PC-9 (cell line): Measurements from ENCODE around the gene TRPM6. TPM values are rescaled to one million over a fixed set of nuclear protein-coding genes. Genes with fewer than 3 reads are reported as not detected.
A peak's percentile ranks its signal among the peaks of the same experiment; 100 is the strongest.

Experiments
- BruUV-seq: library from RNA; stranded (reverse); fragments of 400-500 nt; replicated peaks from 2 replicates; lab custom pipeline; 2021; lab: Mats Ljungman, UMichigan
- CTCF ChIA-PET: fragments of 300-600 bp; sonication (Branson Sonifier 250); formaldehyde crosslinking; loops from one replicate; lab custom pipeline; 2022; ENCODE audit warnings: antibody characterized with exemption; lab: Charles Lee
- POLR2A ChIA-PET: fragments of 300-600 bp; sonication (Branson Sonifier 250); formaldehyde crosslinking; loops from one replicate; lab custom pipeline; 2022; ENCODE audit warnings: antibody characterized with exemption; ENCODE audit not compliant: unreplicated experiment; lab: Charles Lee
- DNase-seq, 2 experiments: peaks; one replicate each; pipeline versions ENCODE4 v3.0.0 to v3.0.0-alpha.2; 2015 to 2022; ENCODE audit warnings: mixed read lengths in 1 of 2
- H2AFZ ChIP-seq: fragments of 200-600 bp; sonication (generic); 2 replicates; pipeline ENCODE4 v1.8.1; 2017; ENCODE audit warnings: antibody characterized with exemption
- H3F3A ChIP-seq: fragments of 200-600 bp; sonication (generic); 2 replicates; pipeline ENCODE4 v1.8.1; 2017; ENCODE audit warnings: antibody characterized with exemption, mild to moderate bottlenecking, low read depth; ENCODE audit not compliant: insufficient read depth
- H3K27ac ChIP-seq: fragments of 200-600 bp; sonication (generic); 2 replicates; pipeline ENCODE4 v1.6.1; 2016; ENCODE audit warnings: mixed run types
- H3K27me3 ChIP-seq: fragments of 200-600 bp; sonication (generic); 2 replicates; pipeline ENCODE4 v1.6.1; 2016; ENCODE audit warnings: low read depth, mixed run types; ENCODE audit not compliant: insufficient read depth
- H3K36me3 ChIP-seq: fragments of 200-600 bp; sonication (generic); 2 replicates; pipeline ENCODE4 v1.6.1; 2016; ENCODE audit warnings: low read depth, mixed run types
- H3K4me1 ChIP-seq: fragments of 200-600 bp; sonication (generic); replicated peaks from 2 replicates; pipeline ENCODE4 v1.6.1; 2016; ENCODE audit warnings: mixed run types; ENCODE audit not compliant: insufficient read depth
- H3K4me2 ChIP-seq: fragments of 200-600 bp; sonication (generic); 2 replicates; pipeline ENCODE4 v1.6.1; 2017; ENCODE audit warnings: mixed run types
- H3K4me3 ChIP-seq: fragments of 200-600 bp; sonication (generic); 2 replicates; pipeline ENCODE4 v1.6.1; 2016; ENCODE audit warnings: mixed run types
- H3K79me2 ChIP-seq: fragments of 200-600 bp; sonication (generic); 2 replicates; pipeline ENCODE4 v1.6.1; 2017; ENCODE audit warnings: low read depth, mixed run types
- H3K9me2 ChIP-seq: fragments of 200-600 bp; sonication (generic); 2 replicates; pipeline ENCODE4 v1.8.1; 2017; ENCODE audit warnings: mild to moderate bottlenecking; ENCODE audit not compliant: insufficient read depth
- H3K9me3 ChIP-seq: fragments of 200-600 bp; sonication (generic); 2 replicates; pipeline ENCODE4 v1.8.1; 2016; ENCODE audit warnings: low read depth; ENCODE audit not compliant: insufficient read depth
- H4K20me1 ChIP-seq: fragments of 200-600 bp; sonication (generic); 2 replicates; pipeline ENCODE4 v1.8.1; 2017; ENCODE audit not compliant: insufficient read depth
- EZH2 ChIP-seq: fragments of 200-600 bp; sonication (generic); IDR thresholded peaks from 2 replicates; pipeline ENCODE4 v1.8.0; 2017; ENCODE audit warnings: antibody characterized with exemption, low read depth
- intact Hi-C: fragments of 100-400 bp; cut with micrococcal nuclease; formaldehyde crosslinking; loops from one replicate; pipeline ENCODE4 v1.10.0; 2022; ENCODE audit not compliant: unreplicated experiment
- total RNA-seq: library from RNA; stranded (reverse); gene quantifications from 2 replicates; pipeline ENCODE4 v1.2.3, GENCODE V29; 2021
- TF ChIP-seq, protein P1 (sequence below): fragments of 200-600 bp; sonication (generic); conservative IDR thresholded peaks from 2 replicates; pipeline ENCODE4 v1.6.1; 2017; ENCODE audit warnings: mixed run types, antibody characterized with exemption, mild to moderate bottlenecking, moderate library complexity

TRPM6 gene
- total RNA-seq, 1 experiment from 2014 or later: 0.09 TPM

DNA sequence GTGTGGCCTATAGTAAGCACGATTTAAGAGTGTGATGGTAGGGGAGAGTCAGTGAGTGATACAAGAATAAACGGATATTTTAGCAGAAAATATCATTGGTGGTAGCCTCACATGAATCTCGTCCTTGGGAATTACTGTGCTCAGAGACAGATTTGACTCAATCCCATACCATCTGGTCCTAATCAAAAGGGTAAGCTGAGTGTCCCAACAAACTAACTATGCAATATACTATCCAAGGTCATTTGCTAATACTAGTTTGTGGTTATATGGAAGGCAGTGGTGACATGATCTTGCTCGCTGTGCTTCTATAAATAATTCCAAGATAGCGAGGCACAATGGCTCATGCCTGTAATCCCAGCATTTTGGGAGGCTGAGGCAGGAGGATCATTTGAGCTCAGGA, 103.2 kb downstream of the TRPM6 start:
- Histone ChIP-seq H4K20me1 (no peaks in the 10 kb centered on the region), H3K4me2 (no peak overlapping the region), H3K4me3 (no peak overlapping the region), H2AFZ (no peak overlapping the region), H3F3A (no peaks in the 10 kb centered on the region), H3K27ac (no peak overlapping the region), H3K9me3 (no peaks in the 10 kb centered on the region), H3K4me1 (peaks cover 3% of the 10 kb centered on the region; the same call in 1 of the 2 replicates), H3K79me2 (no peaks in the 10 kb centered on the region), H3K36me3 (no peaks in the 10 kb centered on the region), H3K27me3 (no peaks in the 10 kb centered on the region), H3K9me2 (no peaks in the 10 kb centered on the region)
- intact Hi-C loops: no loop called here
- ChIA-PET CTCF (no interaction called here), POLR2A (no interaction called here)
- TF ChIP-seq EZH2: no peak
- TF ChIP-seq, protein P1, sequence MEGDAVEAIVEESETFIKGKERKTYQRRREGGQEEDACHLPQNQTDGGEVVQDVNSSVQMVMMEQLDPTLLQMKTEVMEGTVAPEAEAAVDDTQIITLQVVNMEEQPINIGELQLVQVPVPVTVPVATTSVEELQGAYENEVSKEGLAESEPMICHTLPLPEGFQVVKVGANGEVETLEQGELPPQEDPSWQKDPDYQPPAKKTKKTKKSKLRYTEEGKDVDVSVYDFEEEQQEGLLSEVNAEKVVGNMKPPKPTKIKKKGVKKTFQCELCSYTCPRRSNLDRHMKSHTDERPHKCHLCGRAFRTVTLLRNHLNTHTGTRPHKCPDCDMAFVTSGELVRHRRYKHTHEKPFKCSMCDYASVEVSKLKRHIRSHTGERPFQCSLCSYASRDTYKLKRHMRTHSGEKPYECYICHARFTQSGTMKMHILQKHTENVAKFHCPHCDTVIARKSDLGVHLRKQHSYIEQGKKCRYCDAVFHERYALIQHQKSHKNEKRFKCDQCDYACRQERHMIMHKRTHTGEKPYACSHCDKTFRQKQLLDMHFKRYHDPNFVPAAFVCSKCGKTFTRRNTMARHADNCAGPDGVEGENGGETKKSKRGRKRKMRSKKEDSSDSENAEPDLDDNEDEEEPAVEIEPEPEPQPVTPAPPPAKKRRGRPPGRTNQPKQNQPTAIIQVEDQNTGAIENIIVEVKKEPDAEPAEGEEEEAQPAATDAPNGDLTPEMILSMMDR: no peak
- no TSS peak for BruUV-seq
- no peak for DNase-seq

DNA sequence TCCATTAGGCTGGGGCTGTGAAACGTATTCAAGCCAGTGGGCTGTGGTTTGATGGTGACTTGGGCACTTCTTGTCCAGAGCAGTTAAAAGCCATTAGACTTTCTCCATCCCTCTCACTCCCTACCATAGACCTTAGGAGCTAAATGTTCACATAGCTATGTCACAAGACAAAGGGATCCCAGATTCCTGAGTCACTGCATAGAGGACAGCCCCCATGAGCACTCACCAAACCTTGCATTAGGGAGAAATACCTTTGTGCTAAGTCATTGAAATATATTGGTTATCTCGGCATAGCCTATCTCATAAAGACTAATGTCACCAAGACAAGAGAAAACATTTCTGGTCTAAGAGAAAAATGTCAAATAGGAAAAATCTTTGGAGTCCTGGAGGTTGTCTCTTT, 104.3 kb downstream of the TRPM6 start:
- H3K36me3 ChIP-seq: no peaks in the 10 kb centered on the region
- CTCF ChIA-PET: no interaction called here
- H2AFZ ChIP-seq: no peak overlapping the region
- peak; percentile 22 to 57 for DNase-seq
- no peaks in the 10 kb centered on the region for H3K79me2 ChIP-seq
- H3K4me1 ChIP-seq: peaks cover 3% of the 10 kb centered on the region; the same call in 1 of the 2 replicates
- no peaks in the 10 kb centered on the region for H3K9me2 ChIP-seq
- H3K9me3 ChIP-seq: no peaks in the 10 kb centered on the region
- H3K4me3 ChIP-seq: no peak overlapping the region
- no peak overlapping the region for H3K4me2 ChIP-seq
- intact Hi-C loops: loop anchor here (2.0 kb wide), 1 partner anchor 105 kb away; no protein-coding TSS in a partner anchor
- no peaks in the 10 kb centered on the region for H3F3A ChIP-seq
- POLR2A ChIA-PET: no interaction called here
- no peaks in the 10 kb centered on the region for H3K27me3 ChIP-seq
- TF ChIP-seq, protein P1: no peak
- TF ChIP-seq EZH2: no peak
- H4K20me1 ChIP-seq: no peaks in the 10 kb centered on the region
- BruUV-seq: no TSS peak
- H3K27ac ChIP-seq: no peak overlapping the region

DNA sequence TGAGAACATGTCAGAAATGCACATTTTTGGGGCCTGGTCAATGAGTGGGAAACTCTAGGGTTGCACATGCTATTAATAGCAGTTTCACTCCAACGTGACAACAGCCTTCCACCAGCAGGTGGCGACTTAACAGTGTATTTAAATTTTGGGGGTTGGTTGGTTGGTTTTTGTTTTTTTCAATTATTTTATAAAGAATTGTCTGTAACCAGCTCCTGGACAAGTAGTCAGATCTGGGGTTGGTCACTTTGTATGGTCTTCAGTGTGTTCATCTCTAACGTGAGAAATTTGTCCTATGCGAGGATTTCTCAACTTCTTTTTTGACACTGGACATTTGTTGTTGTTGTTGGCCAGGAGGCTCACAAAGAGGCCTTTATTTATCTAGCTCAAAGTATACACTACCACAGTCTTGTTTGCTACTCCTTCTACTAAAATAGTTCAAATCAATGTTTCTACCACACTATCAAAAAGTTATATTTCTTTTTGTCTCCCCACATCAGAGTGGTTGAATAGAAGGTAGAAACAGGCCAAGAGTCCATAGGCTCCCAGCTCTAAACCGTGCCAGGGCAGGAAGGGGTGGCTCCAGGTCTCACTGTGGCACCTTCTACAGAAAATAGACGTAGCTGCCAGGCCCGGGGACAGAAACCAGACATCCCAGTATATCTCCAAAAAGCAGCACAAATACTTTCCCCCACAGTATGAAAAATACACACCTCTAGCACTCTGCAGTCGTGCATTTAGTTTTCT, 110.4 kb downstream of the TRPM6 start:
- TF ChIP-seq EZH2: no peak
- TF ChIP-seq, protein P1: peak; percentile 84
- Histone ChIP-seq H3K9me2 (no peaks in the 10 kb centered on the region), H3K36me3 (no peaks in the 10 kb centered on the region), H3K9me3 (no peaks in the 10 kb centered on the region), H4K20me1 (no peaks in the 10 kb centered on the region), H3K27me3 (no peaks in the 10 kb centered on the region), H3K79me2 (no peaks in the 10 kb centered on the region), H3F3A (no peaks in the 10 kb centered on the region), H3K27ac (no peak overlapping the region), H3K4me1 (no peaks in the 10 kb centered on the region), H2AFZ (no peak overlapping the region), H3K4me2 (no peak overlapping the region), H3K4me3 (no peak overlapping the region)
- intact Hi-C loops: no loop called here
- BruUV-seq: no TSS peak
- DNase-seq: peak; percentile 52 to 59
- CTCF ChIA-PET: interaction anchor here (0.7 to 2.7 kb wide), 4 partner anchors 176 to 1544 kb away, joined by 3 to 13 read pairs (median 5); no protein-coding TSS in a partner anchor
- POLR2A ChIA-PET: no interaction called here
